GM21381 (cell line): Measurements from ENCODE around the gene METTL16.

Experiments
- ATAC-seq: cut with Tn5 transposase; IDR thresholded peaks from one replicate; pipeline ENCODE4 v1.9.1; 2021; ENCODE audit warnings: mild to moderate bottlenecking, moderate library complexity; ENCODE audit not compliant: unreplicated experiment

METTL16 gene

GRCh38 chr17:2385240-2386210 lies 126.2 kb downstream of the METTL16 start:
- no peak for ATAC-seq

DNA sequence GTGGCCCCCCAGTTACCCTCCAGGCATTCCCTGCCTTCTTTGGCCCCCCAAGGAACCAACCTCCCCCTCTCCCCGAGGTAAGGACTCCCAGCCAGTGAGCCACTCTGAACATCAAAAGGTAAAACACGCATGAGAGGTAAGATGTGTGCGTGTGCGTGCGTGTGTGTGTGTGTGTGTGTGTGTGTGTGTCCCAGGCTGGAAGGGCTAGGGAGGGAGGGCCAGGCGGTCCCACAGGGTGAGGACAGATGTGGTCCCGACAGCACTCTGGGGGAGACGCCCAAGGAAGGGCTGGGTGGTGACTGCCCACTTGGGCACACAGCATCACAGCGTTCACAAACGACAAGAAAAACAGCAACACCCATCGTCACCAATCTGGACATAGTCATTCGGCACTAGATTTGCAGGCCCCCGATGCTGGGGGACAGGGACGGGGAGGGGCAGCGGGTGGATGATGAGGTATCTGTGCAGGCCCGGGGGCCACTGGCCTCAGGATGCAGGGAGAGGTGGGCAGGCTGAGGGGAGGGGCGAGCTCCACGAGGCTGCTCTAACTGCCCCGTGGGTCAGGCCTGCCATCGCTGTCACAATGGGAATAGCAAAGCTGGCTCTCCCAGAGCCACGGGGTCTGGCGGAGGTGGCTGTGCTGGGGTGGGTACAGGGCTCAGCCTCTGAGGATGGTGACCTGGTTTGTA lies 127.1 kb downstream of the METTL16 start:
- no peak for ATAC-seq

DNA sequence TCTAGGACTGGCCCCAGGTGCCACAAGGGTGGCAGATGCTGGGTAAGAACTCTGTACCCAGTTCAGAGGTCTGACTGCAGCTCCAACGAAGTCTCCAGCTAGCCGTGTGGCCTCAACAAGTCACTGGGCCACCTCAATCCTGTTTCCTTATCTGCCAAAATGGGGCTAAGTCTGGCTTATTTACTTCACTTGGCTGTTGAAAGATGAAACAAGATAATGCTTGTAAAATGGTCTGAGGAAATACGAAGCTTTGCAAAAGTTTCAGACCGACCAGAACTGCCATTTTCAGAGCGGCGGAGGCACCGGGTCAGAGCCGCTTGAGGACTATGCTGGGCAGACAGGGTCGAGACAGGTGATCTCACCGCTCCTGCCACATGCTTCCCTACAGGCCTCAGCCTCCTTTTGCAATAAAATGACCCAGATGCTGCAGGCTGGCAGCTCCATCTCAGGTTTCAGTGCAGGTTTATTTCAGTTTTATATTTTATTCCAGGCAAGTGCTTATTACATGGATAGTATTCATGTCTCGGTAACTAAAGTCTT lies 128.0 kb downstream of the METTL16 start:
- ATAC-seq, result no peak

- ATAC-seq, result no peak
Measured at GRCh38 chr17:2380950-2381649, 130.6 kb downstream of the METTL16 start.

DNA sequence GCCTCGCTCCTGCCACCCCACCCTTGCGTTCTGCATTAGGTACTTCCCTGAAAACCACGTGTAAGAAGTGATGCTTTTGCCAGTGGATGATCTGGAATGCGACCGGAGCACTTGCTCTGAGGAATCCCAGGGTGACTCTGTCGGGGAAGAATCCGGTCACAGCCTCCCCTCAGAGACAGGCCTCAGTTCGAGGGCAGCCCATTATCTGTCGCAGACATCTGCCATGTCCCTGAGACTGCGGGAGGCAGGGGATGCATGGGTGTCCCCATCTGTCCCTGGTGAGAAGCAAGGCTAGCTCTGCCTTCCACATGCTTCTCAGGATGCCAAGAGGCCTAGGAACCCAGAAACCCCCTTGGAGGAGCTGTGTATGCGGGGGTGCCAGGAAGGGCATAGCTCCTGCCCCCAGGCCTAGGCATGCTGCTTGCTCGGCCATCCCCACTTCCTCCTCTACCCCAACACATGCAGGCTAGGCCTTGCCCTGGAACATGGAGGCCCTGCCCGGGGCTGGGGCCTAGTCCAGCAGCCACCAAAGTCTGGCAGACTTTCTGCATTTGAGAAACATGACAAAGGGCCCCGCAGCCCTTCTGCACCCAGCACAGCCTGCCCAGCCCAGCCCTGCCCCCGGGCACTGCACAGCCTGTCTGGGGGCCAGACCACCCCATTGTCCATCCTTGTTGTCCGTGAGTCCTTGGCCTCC lies 131.3 kb downstream of the METTL16 start:
- no peak for ATAC-seq

DNA sequence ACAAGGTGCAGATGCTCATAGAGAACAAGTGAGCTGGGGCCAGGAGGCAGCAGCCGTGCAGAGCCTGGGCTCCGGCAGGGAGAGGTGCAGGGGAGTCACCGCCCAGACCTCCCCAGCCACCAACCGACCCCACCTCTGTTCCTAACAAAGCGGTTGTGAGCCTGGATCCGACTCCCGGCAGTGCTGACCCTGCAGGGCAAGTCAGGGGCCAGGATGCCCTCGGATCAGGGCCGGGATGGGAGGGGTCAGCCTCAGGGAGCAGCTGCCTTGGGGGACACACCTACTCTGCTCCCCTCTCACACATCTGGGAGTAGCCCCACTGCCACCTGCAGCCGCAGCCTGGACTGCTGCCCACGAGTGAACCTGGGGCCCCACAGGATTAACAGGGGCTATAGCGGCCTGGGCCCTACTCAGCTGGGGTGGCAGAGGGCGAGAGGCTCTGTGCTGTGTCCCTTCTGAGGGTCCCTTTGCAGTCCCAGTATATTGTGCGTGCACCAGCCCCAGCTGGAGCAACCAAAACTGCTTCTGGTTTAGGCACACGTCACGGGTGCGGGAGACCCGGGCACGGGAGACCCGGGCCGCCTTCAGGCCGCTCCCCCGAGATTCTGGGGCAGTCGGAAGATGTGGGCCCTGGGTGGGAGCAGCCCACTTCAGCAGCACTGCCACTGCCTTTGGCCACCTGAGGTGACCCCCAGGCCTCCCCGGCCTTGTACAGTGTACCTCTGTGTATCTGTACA lies 132.0 kb downstream of the METTL16 start:
- ATAC-seq, result no peak

GRCh38 chr17:2378905-2379304 lies 132.8 kb downstream of the METTL16 start:
- ATAC-seq, result no peak

GRCh38 chr17:2377659-2378058 lies 134.0 kb downstream of the METTL16 start:
- ATAC-seq, result no peak

- no peak for ATAC-seq
Measured at GRCh38 chr17:2376107-2376506, 135.6 kb downstream of the METTL16 start.

- ATAC-seq, result no peak
Measured at GRCh38 chr17:2375406-2375805, 136.3 kb downstream of the METTL16 start.

DNA sequence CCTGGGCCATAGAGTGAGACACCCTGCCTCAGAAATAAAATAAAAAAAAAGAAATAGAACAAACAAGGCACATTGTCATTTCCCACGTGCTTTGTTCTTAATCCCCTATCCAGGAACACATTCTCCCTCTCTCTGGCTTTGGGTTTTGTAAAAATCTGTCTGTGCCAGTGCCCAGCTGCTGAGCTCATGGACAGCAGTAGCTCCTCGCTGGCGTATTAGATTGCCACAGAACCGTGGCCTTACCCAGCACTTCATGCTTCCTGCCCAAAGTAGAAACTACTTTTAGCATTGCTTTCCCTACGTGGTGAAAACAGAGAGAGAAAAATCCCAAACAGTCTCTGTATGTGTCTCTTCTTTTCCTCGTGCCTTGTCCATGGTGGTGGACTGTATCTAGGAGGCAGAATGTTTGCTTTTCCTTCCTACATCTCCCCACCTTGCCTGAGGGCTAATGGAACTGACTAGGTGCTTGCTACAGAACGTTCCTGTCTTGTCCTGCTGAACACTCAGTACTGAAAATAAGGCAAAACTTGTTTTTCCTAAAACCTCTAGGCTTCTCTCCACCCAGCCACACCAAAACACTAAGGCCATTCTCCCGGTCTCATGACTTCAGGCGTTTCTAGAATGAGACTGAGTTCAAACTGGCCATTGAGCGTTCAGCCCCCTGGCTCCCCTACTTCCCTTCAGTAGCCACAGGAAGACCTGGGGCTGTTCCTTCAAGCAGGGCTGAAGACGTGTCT lies 137.0 kb downstream of the METTL16 start:
- no peak for ATAC-seq

GRCh38 chr17:2373179-2373578 lies 138.5 kb downstream of the METTL16 start:
- ATAC-seq, result no peak

DNA sequence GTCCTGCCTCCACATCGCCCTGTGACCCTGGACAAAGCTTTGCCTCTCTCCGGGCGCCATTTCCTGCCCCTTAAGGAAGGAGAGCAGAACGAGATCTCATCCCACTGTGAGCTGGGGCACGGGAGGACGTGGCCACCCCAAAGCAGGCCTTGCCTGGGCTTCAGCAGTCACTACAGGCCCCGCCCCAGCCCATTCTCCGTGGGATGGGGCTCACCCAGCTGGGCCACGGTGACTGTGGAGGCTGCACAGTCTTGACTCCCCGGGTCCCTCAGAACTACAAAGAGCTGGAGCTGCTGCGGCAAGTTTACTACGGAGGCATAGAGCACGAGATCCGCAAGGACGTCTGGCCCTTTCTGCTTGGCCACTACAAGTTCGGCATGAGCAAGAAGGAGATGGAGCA lies 139.0 kb downstream of the METTL16 start:
- ATAC-seq, result no peak

DNA sequence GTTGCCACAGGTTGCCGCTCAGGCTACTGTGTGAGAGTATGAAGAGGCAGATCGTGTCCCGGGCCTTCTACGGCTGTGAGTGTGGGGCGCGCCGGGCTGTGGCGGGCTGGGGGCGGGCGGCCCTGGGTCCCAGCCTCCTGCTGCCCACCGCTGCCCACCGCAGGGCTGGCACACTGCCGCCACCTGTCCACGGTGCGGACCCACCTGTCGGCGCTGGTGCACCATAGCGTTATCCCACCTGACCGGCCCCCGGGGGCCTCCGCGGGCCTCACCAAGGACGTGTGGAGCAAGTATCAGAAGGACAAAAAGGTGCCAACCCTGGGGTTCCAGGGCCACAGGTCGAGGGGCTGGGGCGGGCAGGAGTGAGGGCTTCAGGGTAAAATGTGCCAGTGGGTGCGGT lies 139.5 kb downstream of the METTL16 start:
- ATAC-seq, result no peak

DNA sequence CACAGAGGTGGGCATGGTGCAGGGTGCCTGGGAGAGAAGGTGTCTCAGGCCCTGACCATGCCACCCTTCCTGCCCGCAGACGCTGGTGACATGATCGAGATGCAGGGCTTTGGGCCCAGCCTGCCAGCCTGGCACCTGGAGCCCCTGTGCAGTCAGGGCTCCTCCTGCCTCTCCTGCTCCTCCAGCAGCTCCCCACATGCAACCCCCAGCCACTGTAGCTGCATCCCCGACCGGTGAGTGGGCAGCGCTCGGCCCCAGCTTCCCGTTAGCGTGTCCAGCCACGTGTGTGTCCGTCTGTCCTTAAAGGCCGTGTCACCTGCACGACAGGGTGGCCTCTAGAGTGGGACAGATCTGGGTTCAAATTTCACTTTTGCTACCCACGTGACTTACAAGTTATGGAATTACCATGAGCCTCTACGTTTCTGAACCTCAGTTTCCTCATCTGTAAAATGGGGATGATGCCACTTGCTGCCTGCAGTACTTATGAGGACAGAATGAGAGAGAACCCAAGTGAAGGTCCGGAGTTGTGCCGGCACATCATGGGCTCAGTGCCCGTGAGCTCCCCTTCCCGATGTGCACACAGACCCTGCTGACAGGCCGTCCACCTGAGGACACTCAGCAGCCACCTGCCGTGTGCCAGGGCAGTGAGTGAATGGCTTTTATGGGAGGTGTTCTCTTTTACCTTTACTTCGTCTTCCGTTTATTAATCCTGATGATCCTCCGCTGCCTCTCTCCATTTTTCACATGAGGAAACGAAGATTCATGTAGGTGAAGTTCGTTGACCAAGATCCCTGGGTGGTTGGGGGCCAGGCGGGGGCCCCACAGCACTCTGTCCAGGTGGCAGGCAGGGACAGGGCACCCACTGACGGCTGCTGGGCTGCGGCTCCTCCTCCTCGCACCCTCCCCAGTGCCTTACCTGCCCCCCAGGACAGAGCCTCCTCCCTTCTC lies 140.2 kb downstream of the METTL16 start:
- ATAC-seq, result no peak

DNA sequence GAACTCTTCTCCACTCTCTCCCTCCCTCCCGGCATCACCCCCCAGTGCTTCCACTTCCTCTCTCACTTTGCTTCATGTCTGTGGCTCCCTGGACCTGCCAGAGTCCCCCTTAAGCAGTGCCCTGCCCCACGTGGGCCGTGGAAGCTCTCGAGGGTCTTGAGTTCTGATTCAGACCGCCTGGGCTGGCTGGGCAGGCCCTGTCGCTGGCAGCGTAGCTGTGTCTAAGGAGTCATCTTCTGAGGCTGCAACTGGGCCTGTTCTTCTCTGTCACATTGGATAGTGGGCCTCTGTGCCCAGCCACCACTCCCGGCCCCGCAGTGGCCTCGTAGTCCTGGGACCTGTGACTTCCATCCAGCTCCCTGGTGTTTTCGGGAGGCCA lies 141.5 kb downstream of the METTL16 start:
- no peak for ATAC-seq

GRCh38 chr17:2369551-2370210 lies 142.0 kb downstream of the METTL16 start:
- no peak for ATAC-seq

DNA sequence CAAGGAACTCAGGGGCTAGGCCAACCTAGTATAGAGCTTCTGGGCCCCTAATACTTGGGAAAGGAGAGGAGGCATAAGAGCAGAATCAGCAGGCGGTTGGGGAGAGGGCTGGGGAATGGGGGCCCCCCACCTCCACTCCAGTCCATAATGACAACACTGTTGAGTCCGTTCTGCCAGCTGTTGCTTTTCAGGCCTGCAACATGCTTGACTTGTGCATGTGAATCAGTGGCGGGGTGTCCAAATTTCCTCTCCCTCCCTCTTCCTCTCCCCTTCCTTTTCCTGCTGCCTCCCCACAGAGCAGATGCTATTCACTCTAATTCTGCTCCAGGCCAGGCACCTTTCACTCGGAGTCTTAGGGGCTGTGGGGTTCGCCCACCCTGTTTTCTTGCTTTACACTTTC lies 142.6 kb downstream of the METTL16 start:
- no peak for ATAC-seq
